Bronchial epithelial cell (primary cell): ENCODE data around the gene AP4E1. TPM values are rescaled to one million over a fixed set of nuclear protein-coding genes. Genes with fewer than 3 reads are reported as not detected.

Experiments
- DNase-seq: peaks from one replicate; pipeline ENCODE4 v3.0.0-alpha.2; 2010; ENCODE audit warnings: low read depth
- FAIRE-seq: peaks from 2 replicates; lab custom pipeline; 2011; peaks lifted over from hg19 to GRCh38; lab: Jason Lieb, UNC
- H3K27me3 ChIP-seq: 2 replicates; pipeline ENCODE4 v1.5.1; 2011; ENCODE audit warnings: low read length; ENCODE audit not compliant: control insufficient read depth, insufficient read depth
- H3K36me3 ChIP-seq: 2 replicates; pipeline ENCODE4 v1.5.1; 2011; ENCODE audit warnings: low read length; ENCODE audit not compliant: control insufficient read depth, insufficient read depth
- H3K4me3 ChIP-seq: 2 replicates; pipeline ENCODE4 v1.5.1; 2011; ENCODE audit warnings: mild to moderate bottlenecking, low read depth, low read length, control low read depth
- total RNA-seq: library from RNA; depleted of rRNA; stranded (reverse); fragments of >200 nt; gene quantifications from 2 replicates; pipeline ENCODE4 v1.2.1, GENCODE V29; 2014
- TF ChIP-seq, protein P1 (sequence below): IDR thresholded peaks from 2 replicates; pipeline ENCODE4 v1.5.1; 2011; ENCODE audit warnings: mild to moderate bottlenecking, moderate library complexity, low read length, control low read depth, inconsistent platforms; ENCODE audit not compliant: insufficient read depth, severe bottlenecking

The AP4E1 gene
- total RNA-seq, 1 donor from 2014 or later = 18.2 TPM

DNA sequence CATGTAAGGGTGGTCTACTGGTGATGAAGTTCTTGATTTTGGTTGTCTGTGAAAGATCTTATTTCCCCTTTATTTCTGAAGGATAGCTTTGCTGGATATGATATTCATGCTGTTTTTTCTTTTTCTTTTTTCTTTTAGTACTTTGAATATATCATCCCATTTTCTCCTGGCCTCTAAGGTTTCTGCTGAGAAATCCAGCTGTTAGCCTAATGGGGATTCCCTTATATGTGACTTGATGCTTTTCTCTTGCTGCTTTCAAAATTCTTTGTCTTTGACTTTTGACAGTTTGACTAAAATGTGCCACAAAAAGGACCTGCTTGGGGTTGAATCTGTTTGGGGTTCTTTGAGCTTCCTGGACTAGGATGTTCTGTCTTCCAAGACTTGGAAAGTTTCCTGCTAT, 62.6 kb downstream of the AP4E1 start:
- H3K4me3 ChIP-seq = no peak overlapping the region
- DNase-seq = no peak
- FAIRE-seq = no peak
- peaks cover 3% of the 10 kb centered on the region for H3K36me3 ChIP-seq
- TF ChIP-seq, protein P1, sequence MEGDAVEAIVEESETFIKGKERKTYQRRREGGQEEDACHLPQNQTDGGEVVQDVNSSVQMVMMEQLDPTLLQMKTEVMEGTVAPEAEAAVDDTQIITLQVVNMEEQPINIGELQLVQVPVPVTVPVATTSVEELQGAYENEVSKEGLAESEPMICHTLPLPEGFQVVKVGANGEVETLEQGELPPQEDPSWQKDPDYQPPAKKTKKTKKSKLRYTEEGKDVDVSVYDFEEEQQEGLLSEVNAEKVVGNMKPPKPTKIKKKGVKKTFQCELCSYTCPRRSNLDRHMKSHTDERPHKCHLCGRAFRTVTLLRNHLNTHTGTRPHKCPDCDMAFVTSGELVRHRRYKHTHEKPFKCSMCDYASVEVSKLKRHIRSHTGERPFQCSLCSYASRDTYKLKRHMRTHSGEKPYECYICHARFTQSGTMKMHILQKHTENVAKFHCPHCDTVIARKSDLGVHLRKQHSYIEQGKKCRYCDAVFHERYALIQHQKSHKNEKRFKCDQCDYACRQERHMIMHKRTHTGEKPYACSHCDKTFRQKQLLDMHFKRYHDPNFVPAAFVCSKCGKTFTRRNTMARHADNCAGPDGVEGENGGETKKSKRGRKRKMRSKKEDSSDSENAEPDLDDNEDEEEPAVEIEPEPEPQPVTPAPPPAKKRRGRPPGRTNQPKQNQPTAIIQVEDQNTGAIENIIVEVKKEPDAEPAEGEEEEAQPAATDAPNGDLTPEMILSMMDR = no peak
- H3K27me3 ChIP-seq = no peaks in the 10 kb centered on the region

GRCh38 chr15:50971542-50971941, 63.1 kb downstream of the AP4E1 start:
- H3K27me3 ChIP-seq = no peaks in the 10 kb centered on the region
- DNase-seq (no peak), FAIRE-seq (no peak)
- peaks cover 3% of the 10 kb centered on the region for H3K36me3 ChIP-seq
- H3K4me3 ChIP-seq = no peak overlapping the region
- TF ChIP-seq, protein P1 = no peak

GRCh38 chr15:50973605-50974004, 65.1 kb downstream of the AP4E1 start:
- Histone ChIP-seq H3K36me3 (peaks cover 1% of the 10 kb centered on the region), H3K27me3 (no peaks in the 10 kb centered on the region), H3K4me3 (no peak overlapping the region)
- DNase-seq (no peak), FAIRE-seq (no peak)
- TF ChIP-seq, protein P1 = no peak

GRCh38 chr15:50977162-50977561, 68.7 kb downstream of the AP4E1 start:
- DNase-seq (no peak), FAIRE-seq (no peak)

GRCh38 chr15:50978580-50978979, 70.1 kb downstream of the AP4E1 start:
- no peak for FAIRE-seq
- TF ChIP-seq, protein P1 = no peak
- H3K4me3 ChIP-seq = no peak overlapping the region
- DNase-seq = no peak
- no peaks in the 10 kb centered on the region for H3K27me3 ChIP-seq
- peaks cover 3% of the 10 kb centered on the region for H3K36me3 ChIP-seq

More at GRCh38 chr15:50977162-50977561, 68.7 kb downstream of the AP4E1 start:
- no peaks in the 10 kb centered on the region for H3K27me3 ChIP-seq
- TF ChIP-seq, protein P1 = no peak
- peaks cover 3% of the 10 kb centered on the region for H3K36me3 ChIP-seq
- H3K4me3 ChIP-seq = no peak overlapping the region

GRCh38 chr15:50979041-50979440, 70.6 kb downstream of the AP4E1 start:
- Histone ChIP-seq H3K27me3 (no peaks in the 10 kb centered on the region), H3K4me3 (no peak overlapping the region), H3K36me3 (peaks cover 3% of the 10 kb centered on the region)
- TF ChIP-seq, protein P1 = no peak
- DNase-seq = no peak
- no peak for FAIRE-seq
